ENCODE data around the gene CEP112. TPM values are rescaled to one million over a fixed set of nuclear protein-coding genes. Genes with fewer than 3 reads are reported as not detected.

The CEP112 gene
- total and polyA plus RNA-seq, 4 donors, result 1.1 to 4.9 (median 1.4) TPM

- WGBS, result 92% methylated on average over 1 of the region's 1 CpG
- peaks cover 0 to 3% (median 2%) of the 10 kb centered on the region in 4 donors for H3K9me3 ChIP-seq (ENCODE audit: control insufficient read depth in 4 of 4, low read length in 3 of 4)
These were observed 392.5 kb downstream of the CEP112 start for GRCh38 chr17:65799454-65799853.

More at GRCh38 chr17:65799454-65799853, 392.5 kb downstream of the CEP112 start:
- Histone ChIP-seq H3K27ac (ENCODE audit: low read depth in 1 of 2, low read length in 2 of 2) (no peak overlapping the region), H3K36me3 (ENCODE audit: control insufficient read depth in 4 of 4, insufficient read depth in 3 of 4, low read depth in 1 of 4, low read length in 3 of 4) (no peaks in the 10 kb centered on the region), H3K4me1 (ENCODE audit: control insufficient read depth in 4 of 4, insufficient read depth in 4 of 4, low read length in 3 of 4) (no peaks in the 10 kb centered on the region), H3K9ac (ENCODE audit: low read depth in 1 of 2, low read length in 2 of 2) (no peak overlapping the region), H3K4me3 (ENCODE audit: low read depth in 1 of 3, low read length in 3 of 3) (no peak overlapping the region), H3K27me3 (ENCODE audit: control insufficient read depth in 4 of 4, insufficient read depth in 4 of 4, low read length in 3 of 4) (no peaks in the 10 kb centered on the region)
- DNase-seq (ENCODE audit: low spot score), result no peak
- TF ChIP-seq, protein P1, sequence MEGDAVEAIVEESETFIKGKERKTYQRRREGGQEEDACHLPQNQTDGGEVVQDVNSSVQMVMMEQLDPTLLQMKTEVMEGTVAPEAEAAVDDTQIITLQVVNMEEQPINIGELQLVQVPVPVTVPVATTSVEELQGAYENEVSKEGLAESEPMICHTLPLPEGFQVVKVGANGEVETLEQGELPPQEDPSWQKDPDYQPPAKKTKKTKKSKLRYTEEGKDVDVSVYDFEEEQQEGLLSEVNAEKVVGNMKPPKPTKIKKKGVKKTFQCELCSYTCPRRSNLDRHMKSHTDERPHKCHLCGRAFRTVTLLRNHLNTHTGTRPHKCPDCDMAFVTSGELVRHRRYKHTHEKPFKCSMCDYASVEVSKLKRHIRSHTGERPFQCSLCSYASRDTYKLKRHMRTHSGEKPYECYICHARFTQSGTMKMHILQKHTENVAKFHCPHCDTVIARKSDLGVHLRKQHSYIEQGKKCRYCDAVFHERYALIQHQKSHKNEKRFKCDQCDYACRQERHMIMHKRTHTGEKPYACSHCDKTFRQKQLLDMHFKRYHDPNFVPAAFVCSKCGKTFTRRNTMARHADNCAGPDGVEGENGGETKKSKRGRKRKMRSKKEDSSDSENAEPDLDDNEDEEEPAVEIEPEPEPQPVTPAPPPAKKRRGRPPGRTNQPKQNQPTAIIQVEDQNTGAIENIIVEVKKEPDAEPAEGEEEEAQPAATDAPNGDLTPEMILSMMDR (IDR thresholded peaks at IDR 0.05; ENCODE audit: low read depth, low read length, missing input control), result no peak
- no peak for TF ChIP-seq RAD21 (IDR thresholded peaks at IDR 0.05)
- no peak for TF ChIP-seq HNF4A (conservative IDR thresholded peaks at IDR 0.05)
- no peak for TF ChIP-seq HNF4G (IDR thresholded peaks at IDR 0.05)
- no peak for TF ChIP-seq MAX (IDR thresholded peaks at IDR 0.05)
- no peak for TF ChIP-seq TAF1 (conservative IDR thresholded peaks at IDR 0.05)
- TF ChIP-seq EGR1 (IDR thresholded peaks at IDR 0.05; ENCODE audit: low read depth in 2 of 2), result no peak
- TF ChIP-seq SP1 (IDR thresholded peaks at IDR 0.05), result no peak
- TF ChIP-seq, protein P2, sequence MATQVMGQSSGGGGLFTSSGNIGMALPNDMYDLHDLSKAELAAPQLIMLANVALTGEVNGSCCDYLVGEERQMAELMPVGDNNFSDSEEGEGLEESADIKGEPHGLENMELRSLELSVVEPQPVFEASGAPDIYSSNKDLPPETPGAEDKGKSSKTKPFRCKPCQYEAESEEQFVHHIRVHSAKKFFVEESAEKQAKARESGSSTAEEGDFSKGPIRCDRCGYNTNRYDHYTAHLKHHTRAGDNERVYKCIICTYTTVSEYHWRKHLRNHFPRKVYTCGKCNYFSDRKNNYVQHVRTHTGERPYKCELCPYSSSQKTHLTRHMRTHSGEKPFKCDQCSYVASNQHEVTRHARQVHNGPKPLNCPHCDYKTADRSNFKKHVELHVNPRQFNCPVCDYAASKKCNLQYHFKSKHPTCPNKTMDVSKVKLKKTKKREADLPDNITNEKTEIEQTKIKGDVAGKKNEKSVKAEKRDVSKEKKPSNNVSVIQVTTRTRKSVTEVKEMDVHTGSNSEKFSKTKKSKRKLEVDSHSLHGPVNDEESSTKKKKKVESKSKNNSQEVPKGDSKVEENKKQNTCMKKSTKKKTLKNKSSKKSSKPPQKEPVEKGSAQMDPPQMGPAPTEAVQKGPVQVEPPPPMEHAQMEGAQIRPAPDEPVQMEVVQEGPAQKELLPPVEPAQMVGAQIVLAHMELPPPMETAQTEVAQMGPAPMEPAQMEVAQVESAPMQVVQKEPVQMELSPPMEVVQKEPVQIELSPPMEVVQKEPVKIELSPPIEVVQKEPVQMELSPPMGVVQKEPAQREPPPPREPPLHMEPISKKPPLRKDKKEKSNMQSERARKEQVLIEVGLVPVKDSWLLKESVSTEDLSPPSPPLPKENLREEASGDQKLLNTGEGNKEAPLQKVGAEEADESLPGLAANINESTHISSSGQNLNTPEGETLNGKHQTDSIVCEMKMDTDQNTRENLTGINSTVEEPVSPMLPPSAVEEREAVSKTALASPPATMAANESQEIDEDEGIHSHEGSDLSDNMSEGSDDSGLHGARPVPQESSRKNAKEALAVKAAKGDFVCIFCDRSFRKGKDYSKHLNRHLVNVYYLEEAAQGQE (IDR thresholded peaks at IDR 0.05), result no peak
- TF ChIP-seq RXRA (IDR thresholded peaks at IDR 0.05), result no peak
- TF ChIP-seq FOXA1 (IDR thresholded peaks at IDR 0.05), result no peak
- TF ChIP-seq FOXA2 (IDR thresholded peaks at IDR 0.05), result no peak
- no peak for TF ChIP-seq GABPA (IDR thresholded peaks at IDR 0.05 in 1 of 2, conservative IDR thresholded peaks at IDR 0.05 in 1 of 2)
- no peak for TF ChIP-seq YY1 (IDR thresholded peaks at IDR 0.05)
- TF ChIP-seq, protein P3, sequence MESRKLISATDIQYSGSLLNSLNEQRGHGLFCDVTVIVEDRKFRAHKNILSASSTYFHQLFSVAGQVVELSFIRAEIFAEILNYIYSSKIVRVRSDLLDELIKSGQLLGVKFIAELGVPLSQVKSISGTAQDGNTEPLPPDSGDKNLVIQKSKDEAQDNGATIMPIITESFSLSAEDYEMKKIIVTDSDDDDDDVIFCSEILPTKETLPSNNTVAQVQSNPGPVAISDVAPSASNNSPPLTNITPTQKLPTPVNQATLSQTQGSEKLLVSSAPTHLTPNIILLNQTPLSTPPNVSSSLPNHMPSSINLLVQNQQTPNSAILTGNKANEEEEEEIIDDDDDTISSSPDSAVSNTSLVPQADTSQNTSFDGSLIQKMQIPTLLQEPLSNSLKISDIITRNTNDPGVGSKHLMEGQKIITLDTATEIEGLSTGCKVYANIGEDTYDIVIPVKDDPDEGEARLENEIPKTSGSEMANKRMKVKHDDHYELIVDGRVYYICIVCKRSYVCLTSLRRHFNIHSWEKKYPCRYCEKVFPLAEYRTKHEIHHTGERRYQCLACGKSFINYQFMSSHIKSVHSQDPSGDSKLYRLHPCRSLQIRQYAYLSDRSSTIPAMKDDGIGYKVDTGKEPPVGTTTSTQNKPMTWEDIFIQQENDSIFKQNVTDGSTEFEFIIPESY (IDR thresholded peaks at IDR 0.05), result no peak
- no peak for TF ChIP-seq NR2F2 (IDR thresholded peaks at IDR 0.05)
- TF ChIP-seq ATF3 (IDR thresholded peaks at IDR 0.05), result no peak
- TF ChIP-seq JUND (IDR thresholded peaks at IDR 0.05), result no peak

Data from liver (tissue), 9 donors.